ENCODE data around the gene REM2. TPM values are rescaled to one million over a fixed set of nuclear protein-coding genes. Genes with fewer than 3 reads are reported as not detected.

REM2 gene
- total RNA-seq, 1 donor from 2014 or later = 1.9 TPM

GRCh38 chr14:22842211-22843122, 40.6 kb upstream of the REM2 start:
- peak overlapping the region in 1 of 2 donors; percentile 24 for H3K27ac ChIP-seq
- H3K9me3 ChIP-seq = no peaks in the 10 kb centered on the region
- H3K27me3 ChIP-seq = no peaks in the 10 kb centered on the region
- no peak for DNase-seq (ENCODE audit: low spot score in 2 of 2)
- H3K36me3 ChIP-seq = peaks cover 59 to 64% of the 10 kb centered on the region in 2 donors
- H3K4me1 ChIP-seq = peaks cover 12 to 33% of the 10 kb centered on the region in 2 donors
- H3K4me3 ChIP-seq = no peak overlapping the region
- intact Hi-C loops (cut with DNase I) = loop anchor here (10.0 kb wide), 1 partner anchor 1368 kb away; the partner anchor contains the start of genes RAB2B and TOX4
- TF ChIP-seq, protein P1, sequence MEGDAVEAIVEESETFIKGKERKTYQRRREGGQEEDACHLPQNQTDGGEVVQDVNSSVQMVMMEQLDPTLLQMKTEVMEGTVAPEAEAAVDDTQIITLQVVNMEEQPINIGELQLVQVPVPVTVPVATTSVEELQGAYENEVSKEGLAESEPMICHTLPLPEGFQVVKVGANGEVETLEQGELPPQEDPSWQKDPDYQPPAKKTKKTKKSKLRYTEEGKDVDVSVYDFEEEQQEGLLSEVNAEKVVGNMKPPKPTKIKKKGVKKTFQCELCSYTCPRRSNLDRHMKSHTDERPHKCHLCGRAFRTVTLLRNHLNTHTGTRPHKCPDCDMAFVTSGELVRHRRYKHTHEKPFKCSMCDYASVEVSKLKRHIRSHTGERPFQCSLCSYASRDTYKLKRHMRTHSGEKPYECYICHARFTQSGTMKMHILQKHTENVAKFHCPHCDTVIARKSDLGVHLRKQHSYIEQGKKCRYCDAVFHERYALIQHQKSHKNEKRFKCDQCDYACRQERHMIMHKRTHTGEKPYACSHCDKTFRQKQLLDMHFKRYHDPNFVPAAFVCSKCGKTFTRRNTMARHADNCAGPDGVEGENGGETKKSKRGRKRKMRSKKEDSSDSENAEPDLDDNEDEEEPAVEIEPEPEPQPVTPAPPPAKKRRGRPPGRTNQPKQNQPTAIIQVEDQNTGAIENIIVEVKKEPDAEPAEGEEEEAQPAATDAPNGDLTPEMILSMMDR (IDR thresholded peaks at IDR 0.05) = no peak

GRCh38 chr14:22843123-22843925, 39.7 kb upstream of the REM2 start:
- intact Hi-C loops (cut with DNase I) = loop anchor here (10.0 kb wide), 1 partner anchor 1369 kb away; the partner anchor contains the start of genes RAB2B and TOX4
- no peak for DNase-seq (ENCODE audit: low spot score in 2 of 2)
- H3K27me3 ChIP-seq = no peaks in the 10 kb centered on the region
- H3K4me3 ChIP-seq = no peak overlapping the region
- H3K36me3 ChIP-seq = peaks cover 59 to 64% of the 10 kb centered on the region in 2 donors
- H3K9me3 ChIP-seq = no peaks in the 10 kb centered on the region
- H3K27ac ChIP-seq = peak overlapping the region; percentile 24 to 87
- TF ChIP-seq, protein P1 (IDR thresholded peaks at IDR 0.05) = no peak
- H3K4me1 ChIP-seq = peaks cover 12 to 42% of the 10 kb centered on the region in 2 donors

GRCh38 chr14:22844221-22845102, 38.6 kb upstream of the REM2 start:
- peaks cover 59 to 64% of the 10 kb centered on the region in 2 donors for H3K36me3 ChIP-seq
- intact Hi-C loops (cut with DNase I) = loop anchor here (10.0 kb wide), 1 partner anchor 1370 kb away; the partner anchor contains the start of genes RAB2B and TOX4
- peaks cover 20 to 43% of the 10 kb centered on the region in 2 donors for H3K4me1 ChIP-seq
- H3K9me3 ChIP-seq = no peaks in the 10 kb centered on the region
- no peaks in the 10 kb centered on the region for H3K27me3 ChIP-seq
- TF ChIP-seq, protein P1 (IDR thresholded peaks at IDR 0.05) = no peak
- H3K27ac ChIP-seq = peak overlapping the region; percentile 87 to 91
- no peak for DNase-seq (ENCODE audit: low spot score in 2 of 2)
- H3K4me3 ChIP-seq = no peak overlapping the region

GRCh38 chr14:22845103-22845394, 38.0 kb upstream of the REM2 start:
- Histone ChIP-seq H3K36me3 (peaks cover 59 to 64% of the 10 kb centered on the region in 2 donors), H3K4me3 (no peak overlapping the region)
- intact Hi-C loops (cut with DNase I) = loop anchor here (10.0 kb wide), 1 partner anchor 1370 kb away; the partner anchor contains the start of genes RAB2B and TOX4

More at GRCh38 chr14:22845103-22845394, 38.0 kb upstream of the REM2 start:
- DNase-seq (ENCODE audit: low spot score in 2 of 2) = no peak
- no peaks in the 10 kb centered on the region for H3K9me3 ChIP-seq
- peak overlapping the region; percentile 87 to 91 for H3K27ac ChIP-seq
- TF ChIP-seq, protein P1 (IDR thresholded peaks at IDR 0.05) = no peak
- no peaks in the 10 kb centered on the region for H3K27me3 ChIP-seq
- peaks cover 25 to 46% of the 10 kb centered on the region in 2 donors for H3K4me1 ChIP-seq
